Neural cell (in vitro differentiated cells): ENCODE measurements around the gene FOXF2.

Experiments
- MXI1 ChIP-seq: fragments of 450-650 bp; conservative IDR thresholded peaks from 2 replicates; pipeline ENCODE4 v1.6.1; 2014; ENCODE audit warnings: antibody characterized with exemption, mild to moderate bottlenecking; ENCODE audit not compliant: poor library complexity, severe bottlenecking
- TAF1 ChIP-seq: IDR thresholded peaks from 2 replicates; pipeline ENCODE4 v1.6.1; 2012; ENCODE audit warnings: low read depth
- TF ChIP-seq, protein P1 (sequence below): IDR thresholded peaks from 2 replicates; pipeline ENCODE4 v1.6.1; 2012; ENCODE audit warnings: borderline replicate concordance

- TF ChIP-seq, protein P1, sequence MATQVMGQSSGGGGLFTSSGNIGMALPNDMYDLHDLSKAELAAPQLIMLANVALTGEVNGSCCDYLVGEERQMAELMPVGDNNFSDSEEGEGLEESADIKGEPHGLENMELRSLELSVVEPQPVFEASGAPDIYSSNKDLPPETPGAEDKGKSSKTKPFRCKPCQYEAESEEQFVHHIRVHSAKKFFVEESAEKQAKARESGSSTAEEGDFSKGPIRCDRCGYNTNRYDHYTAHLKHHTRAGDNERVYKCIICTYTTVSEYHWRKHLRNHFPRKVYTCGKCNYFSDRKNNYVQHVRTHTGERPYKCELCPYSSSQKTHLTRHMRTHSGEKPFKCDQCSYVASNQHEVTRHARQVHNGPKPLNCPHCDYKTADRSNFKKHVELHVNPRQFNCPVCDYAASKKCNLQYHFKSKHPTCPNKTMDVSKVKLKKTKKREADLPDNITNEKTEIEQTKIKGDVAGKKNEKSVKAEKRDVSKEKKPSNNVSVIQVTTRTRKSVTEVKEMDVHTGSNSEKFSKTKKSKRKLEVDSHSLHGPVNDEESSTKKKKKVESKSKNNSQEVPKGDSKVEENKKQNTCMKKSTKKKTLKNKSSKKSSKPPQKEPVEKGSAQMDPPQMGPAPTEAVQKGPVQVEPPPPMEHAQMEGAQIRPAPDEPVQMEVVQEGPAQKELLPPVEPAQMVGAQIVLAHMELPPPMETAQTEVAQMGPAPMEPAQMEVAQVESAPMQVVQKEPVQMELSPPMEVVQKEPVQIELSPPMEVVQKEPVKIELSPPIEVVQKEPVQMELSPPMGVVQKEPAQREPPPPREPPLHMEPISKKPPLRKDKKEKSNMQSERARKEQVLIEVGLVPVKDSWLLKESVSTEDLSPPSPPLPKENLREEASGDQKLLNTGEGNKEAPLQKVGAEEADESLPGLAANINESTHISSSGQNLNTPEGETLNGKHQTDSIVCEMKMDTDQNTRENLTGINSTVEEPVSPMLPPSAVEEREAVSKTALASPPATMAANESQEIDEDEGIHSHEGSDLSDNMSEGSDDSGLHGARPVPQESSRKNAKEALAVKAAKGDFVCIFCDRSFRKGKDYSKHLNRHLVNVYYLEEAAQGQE = no peak
- no peak for TF ChIP-seq TAF1
- no peak for TF ChIP-seq MXI1
Measured at GRCh38 chr6:1346101-1346500, 43.3 kb upstream of the FOXF2 start.
